ENCODE measurements around the gene CTPS1.

The CTPS1 gene

DNA sequence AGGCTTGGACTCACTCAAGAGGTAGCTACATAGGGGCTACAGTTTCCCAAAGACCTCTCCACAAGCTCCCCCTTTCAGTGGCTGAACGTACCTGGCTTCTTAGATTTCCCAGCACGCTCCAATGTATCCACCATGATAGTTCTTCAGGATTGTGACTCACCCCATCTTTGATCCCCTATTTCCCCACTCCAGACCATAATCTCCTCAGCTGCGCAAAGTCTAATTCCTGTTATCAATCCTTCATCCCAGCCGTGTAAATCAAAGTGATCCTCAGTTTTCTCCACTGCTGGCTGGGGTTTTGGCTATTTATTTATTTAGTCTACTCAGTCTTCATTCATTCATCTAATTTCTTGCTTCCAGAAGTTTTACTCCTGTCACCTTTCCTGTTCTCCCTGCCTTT is 13.1 kb upstream of the CTPS1 start:
- TF ChIP-seq ZFX (IDR thresholded peaks at IDR 0.05; ENCODE audit: borderline replicate concordance) = no peak
- TF ChIP-seq, protein P1, sequence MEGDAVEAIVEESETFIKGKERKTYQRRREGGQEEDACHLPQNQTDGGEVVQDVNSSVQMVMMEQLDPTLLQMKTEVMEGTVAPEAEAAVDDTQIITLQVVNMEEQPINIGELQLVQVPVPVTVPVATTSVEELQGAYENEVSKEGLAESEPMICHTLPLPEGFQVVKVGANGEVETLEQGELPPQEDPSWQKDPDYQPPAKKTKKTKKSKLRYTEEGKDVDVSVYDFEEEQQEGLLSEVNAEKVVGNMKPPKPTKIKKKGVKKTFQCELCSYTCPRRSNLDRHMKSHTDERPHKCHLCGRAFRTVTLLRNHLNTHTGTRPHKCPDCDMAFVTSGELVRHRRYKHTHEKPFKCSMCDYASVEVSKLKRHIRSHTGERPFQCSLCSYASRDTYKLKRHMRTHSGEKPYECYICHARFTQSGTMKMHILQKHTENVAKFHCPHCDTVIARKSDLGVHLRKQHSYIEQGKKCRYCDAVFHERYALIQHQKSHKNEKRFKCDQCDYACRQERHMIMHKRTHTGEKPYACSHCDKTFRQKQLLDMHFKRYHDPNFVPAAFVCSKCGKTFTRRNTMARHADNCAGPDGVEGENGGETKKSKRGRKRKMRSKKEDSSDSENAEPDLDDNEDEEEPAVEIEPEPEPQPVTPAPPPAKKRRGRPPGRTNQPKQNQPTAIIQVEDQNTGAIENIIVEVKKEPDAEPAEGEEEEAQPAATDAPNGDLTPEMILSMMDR (IDR thresholded peaks at IDR 0.05) = no peak
- H3K27ac ChIP-seq = no peak overlapping the region

- TF ChIP-seq ZFX (IDR thresholded peaks at IDR 0.05; ENCODE audit: borderline replicate concordance) = no peak
- TF ChIP-seq, protein P1 (IDR thresholded peaks at IDR 0.05) = no peak
- H3K27ac ChIP-seq = no peak overlapping the region
Observed at GRCh38 chr1:40969445-40969844, 10.1 kb upstream of the CTPS1 start.

DNA sequence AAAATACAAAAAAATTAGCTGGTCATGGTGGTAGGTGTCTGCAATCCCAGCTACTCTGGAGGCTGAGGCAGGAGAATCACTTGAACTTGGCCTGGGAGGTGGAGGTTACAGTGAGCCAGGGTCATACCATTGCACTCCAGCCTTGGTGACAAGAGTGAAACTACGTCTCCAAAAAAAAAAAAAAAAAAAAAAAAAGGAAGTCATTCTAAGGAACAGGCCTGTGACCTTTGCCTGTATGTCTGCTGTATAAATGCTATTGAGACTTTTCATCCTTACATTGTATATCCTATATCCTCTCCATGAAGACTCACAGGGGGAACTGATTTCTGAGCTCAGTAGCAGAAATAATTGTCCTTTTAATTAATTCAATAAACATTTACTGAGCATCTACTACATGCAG is 7.5 kb upstream of the CTPS1 start:
- TF ChIP-seq, protein P1 (IDR thresholded peaks at IDR 0.05) = no peak
- no peak for TF ChIP-seq ZFX (IDR thresholded peaks at IDR 0.05; ENCODE audit: borderline replicate concordance)
- no peak overlapping the region for H3K27ac ChIP-seq

DNA sequence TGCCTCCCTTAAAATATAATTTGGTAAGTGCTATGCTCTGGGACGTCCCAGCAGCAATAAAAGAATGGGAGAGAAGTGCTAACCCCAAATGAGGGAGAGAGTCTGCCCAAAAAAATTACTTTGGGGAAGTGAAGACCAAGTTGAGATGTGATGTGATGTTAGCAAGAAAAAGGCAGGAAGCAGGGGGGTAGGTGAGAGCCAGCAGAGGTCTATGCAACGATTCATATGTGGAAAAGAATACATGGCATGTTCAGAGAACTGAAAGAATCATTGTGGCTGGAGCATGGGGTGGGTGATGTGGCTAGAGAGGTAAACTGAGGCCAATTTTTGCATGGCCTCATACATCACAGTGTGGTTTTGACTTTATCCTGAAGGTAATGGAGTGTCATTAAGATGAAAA is 5.6 kb upstream of the CTPS1 start:
- H3K27ac ChIP-seq = no peak overlapping the region
- TF ChIP-seq, protein P1 (IDR thresholded peaks at IDR 0.05) = no peak
- TF ChIP-seq ZFX (IDR thresholded peaks at IDR 0.05; ENCODE audit: borderline replicate concordance) = no peak

GRCh38 chr1:40974945-40975344 is 4.6 kb upstream of the CTPS1 start:
- TF ChIP-seq, protein P1 (IDR thresholded peaks at IDR 0.05) = no peak
- no peak overlapping the region for H3K27ac ChIP-seq

- no peak overlapping the region for H3K27ac ChIP-seq
- TF ChIP-seq, protein P1 (IDR thresholded peaks at IDR 0.05) = no peak
- no peak for TF ChIP-seq ZFX (IDR thresholded peaks at IDR 0.05; ENCODE audit: borderline replicate concordance)
Observed at GRCh38 chr1:40976952-40977690, 2.4 kb upstream of the CTPS1 start.

- no peak for TF ChIP-seq ZFX (IDR thresholded peaks at IDR 0.05; ENCODE audit: borderline replicate concordance)
- TF ChIP-seq, protein P1 (IDR thresholded peaks at IDR 0.05) = no peak
- no peak overlapping the region for H3K27ac ChIP-seq
Observed at GRCh38 chr1:40977716-40978115, 1.8 kb upstream of the CTPS1 start.
